NCI-H510A (cell line): ENCODE results near the gene MIEN1.
"Not testable (repeated sequence)": the region's sequence is repeated elsewhere in the genome, so short reads cannot be mapped to it uniquely, and the experiment has no call there.

ENCODE experiments used
- DNase-seq: peaks from one replicate; lab custom pipeline; 2025; lab: John Stamatoyannopoulos, UW

MIEN1 gene

GRCh38 chr17:39730095-39730921 lies at the start of gene MIEN1:
TSS of gene MIEN1 (minus strand) at chr17:39730532. CDS start at chr17:39730495, 37 bp downstream.
- peak; percentile 74 for DNase-seq

GRCh38 chr17:39777534-39778365 lies 47.4 kb upstream of the MIEN1 start:
- DNase-seq: no peak

GRCh38 chr17:39776252-39776651 lies 45.9 kb upstream of the MIEN1 start:
- DNase-seq: no peak

- no peak for DNase-seq
Measured at GRCh38 chr17:39775031-39775430, 44.7 kb upstream of the MIEN1 start.

- no peak for DNase-seq
Measured at GRCh38 chr17:39774047-39774446, 43.7 kb upstream of the MIEN1 start.

- DNase-seq: no peak
Measured at GRCh38 chr17:39772987-39773934, 42.9 kb upstream of the MIEN1 start.

- DNase-seq: no peak
Measured at GRCh38 chr17:39772415-39772814, 42.1 kb upstream of the MIEN1 start.

GRCh38 chr17:39769974-39770587 lies 39.7 kb upstream of the MIEN1 start:
- peak; percentile 36 for DNase-seq

- no peak for DNase-seq
Measured at GRCh38 chr17:39767147-39767546, 36.8 kb upstream of the MIEN1 start.

GRCh38 chr17:39765766-39766165 lies 35.4 kb upstream of the MIEN1 start:
- no peak for DNase-seq

GRCh38 chr17:39765175-39765574 lies 34.8 kb upstream of the MIEN1 start:
- no peak for DNase-seq

GRCh38 chr17:39764171-39764570 lies 33.8 kb upstream of the MIEN1 start:
- not testable (repeated sequence) for DNase-seq

GRCh38 chr17:39763051-39763820 lies 32.9 kb upstream of the MIEN1 start:
- DNase-seq: no peak

- no peak for DNase-seq
Measured at GRCh38 chr17:39761861-39762496, 31.6 kb upstream of the MIEN1 start.

- DNase-seq: no peak
Measured at GRCh38 chr17:39759204-39759603, 28.9 kb upstream of the MIEN1 start.

GRCh38 chr17:39757931-39758873 lies 27.9 kb upstream of the MIEN1 start:
- DNase-seq: no peak

- no peak for DNase-seq
Measured at GRCh38 chr17:39757176-39757662, 26.9 kb upstream of the MIEN1 start.

GRCh38 chr17:39756380-39757079 lies 26.2 kb upstream of the MIEN1 start:
- DNase-seq: no peak
